Hepatocyte (in vitro differentiated cells): Measurements from ENCODE around the gene SPATA6L. TPM values are rescaled to one million over a fixed set of nuclear protein-coding genes. Genes with fewer than 3 reads are reported as not detected.

Source experiments
- DNase-seq: peaks from one replicate; pipeline ENCODE4 v3.0.0-alpha.2; 2016; ENCODE audit warnings: low spot score
- H2AFZ ChIP-seq: fragments of 200-600 bp; sonication (generic); 2 replicates; pipeline ENCODE4 v1.6.0; 2016; ENCODE audit warnings: antibody characterized with exemption, mild to moderate bottlenecking
- H3K27ac ChIP-seq: fragments of 200-600 bp; sonication (generic); 2 replicates; pipeline ENCODE4 v1.5.1; 2016; ENCODE audit warnings: mild to moderate bottlenecking
- H3K27me3 ChIP-seq: fragments of 200-600 bp; sonication (generic); 2 replicates; pipeline ENCODE4 v1.6.1; 2016
- H3K36me3 ChIP-seq: fragments of 200-600 bp; sonication (generic); replicated peaks from 2 replicates; pipeline ENCODE4 v1.5.1; 2016; ENCODE audit warnings: low read depth; ENCODE audit not compliant: insufficient read depth
- H3K4me1 ChIP-seq: fragments of 200-600 bp; sonication (generic); 2 replicates; pipeline ENCODE4 v1.5.1; 2016; ENCODE audit warnings: mild to moderate bottlenecking, moderate library complexity; ENCODE audit not compliant: insufficient read depth
- H3K4me2 ChIP-seq: fragments of 200-600 bp; sonication (generic); 2 replicates; pipeline ENCODE4 v1.6.0; 2016
- H3K4me3 ChIP-seq: fragments of 200-600 bp; sonication (generic); 2 replicates; pipeline ENCODE4 v1.5.1; 2016; ENCODE audit warnings: mild to moderate bottlenecking
- H3K79me2 ChIP-seq: fragments of 200-600 bp; sonication (generic); 2 replicates; pipeline ENCODE4 v1.6.0; 2017; ENCODE audit warnings: mild to moderate bottlenecking
- H3K9me2 ChIP-seq: fragments of 200-600 bp; sonication (generic); replicated peaks from 2 replicates; pipeline ENCODE4 v1.6.0; 2017; ENCODE audit warnings: mild to moderate bottlenecking; ENCODE audit not compliant: insufficient read depth
- H3K9me3 ChIP-seq: fragments of 200-600 bp; sonication (generic); 2 replicates; pipeline ENCODE4 v1.5.1; 2016; ENCODE audit warnings: low read depth, mild to moderate bottlenecking
- H4K20me1 ChIP-seq: fragments of 200-600 bp; sonication (generic); 2 replicates; pipeline ENCODE4 v1.6.0; 2016; ENCODE audit warnings: mild to moderate bottlenecking; ENCODE audit not compliant: insufficient read depth, poor library complexity, severe bottlenecking
- CTCF ChIP-seq: fragments of 200-600 bp; sonication (generic); IDR thresholded peaks from 2 replicates; pipeline ENCODE4 v1.5.1; 2016; ENCODE audit warnings: antibody characterized with exemption, mild to moderate bottlenecking; ENCODE audit not compliant: poor library complexity
- EZH2 ChIP-seq: fragments of 200-600 bp; sonication (generic); IDR thresholded peaks from 2 replicates; pipeline ENCODE4 v1.6.1; 2016; ENCODE audit warnings: antibody characterized with exemption, mild to moderate bottlenecking, borderline replicate concordance
- EZH2phosphoT487 ChIP-seq: fragments of 200-600 bp; sonication (generic); IDR thresholded peaks from one replicate; pipeline ENCODE4 v1.6.1; 2018; ENCODE audit warnings: antibody characterized with exemption, mild to moderate bottlenecking, low read depth, moderate library complexity; ENCODE audit not compliant: unreplicated experiment, severe bottlenecking
- whole genome bisulfite sequencing: methylation state at CpG from one replicate; pipeline ENCODE4 v1.1.6; 2016; ENCODE audit warnings: low lambda C conversion rate; ENCODE audit errors: missing lambda C conversion rate; 5-methylcytosine and 5-hydroxymethylcytosine counted together
- polyA plus RNA-seq: library from polyadenylated mRNA; unstranded; fragments of >200 nt; fragmentation: Nextera tagmentation; extraction: Ambion mirVana; gene quantifications from 2 replicates; pipeline ENCODE4 v1.2.1, GENCODE V29; 2016
- total RNA-seq: library from RNA; depleted of rRNA; stranded (reverse); fragments of >200 nt; gene quantifications from 2 replicates; pipeline ENCODE4 v1.2.3, GENCODE V29; 2014

The SPATA6L gene
- total and polyA plus RNA-seq, 2 experiments from 2014 or later, result 2.0 to 2.5 TPM

GRCh38 chr9:4553951-4554381 lies 112.3 kb downstream of the SPATA6L start:
- Histone ChIP-seq H3K27me3 (no peaks in the 10 kb centered on the region), H3K36me3 (no peaks in the 10 kb centered on the region), H2AFZ (no peak overlapping the region), H3K79me2 (no peaks in the 10 kb centered on the region), H3K4me3 (no peak overlapping the region), H3K4me1 (peaks cover 12% of the 10 kb centered on the region), H4K20me1 (no peaks in the 10 kb centered on the region), H3K9me3 (no peaks in the 10 kb centered on the region), H3K4me2 (no peak overlapping the region), H3K27ac (no peak overlapping the region), H3K9me2 (no peaks in the 10 kb centered on the region)
- TF ChIP-seq EZH2phosphoT487, result no peak
- no peak for TF ChIP-seq EZH2
- TF ChIP-seq CTCF, result no peak
- 90% methylated on average over 1 of the region's 1 CpG for WGBS
- DNase-seq, result no peak

GRCh38 chr9:4550777-4551484 lies 115.3 kb downstream of the SPATA6L start:
- H3K4me2 ChIP-seq, result no peak overlapping the region
- no peaks in the 10 kb centered on the region for H3K27me3 ChIP-seq
- no peaks in the 10 kb centered on the region for H3K9me3 ChIP-seq
- peak; percentile 6 for DNase-seq
- 45% methylated on average over 4 of the region's 4 CpGs for WGBS
- H3K4me3 ChIP-seq, result no peak overlapping the region
- H3K4me1 ChIP-seq, result peaks cover 21% of the 10 kb centered on the region
- no peaks in the 10 kb centered on the region for H4K20me1 ChIP-seq
- no peak overlapping the region for H3K27ac ChIP-seq
- H3K79me2 ChIP-seq, result no peaks in the 10 kb centered on the region
- no peaks in the 10 kb centered on the region for H3K36me3 ChIP-seq
- H3K9me2 ChIP-seq, result no peaks in the 10 kb centered on the region
- no peak for TF ChIP-seq EZH2phosphoT487
- no peak overlapping the region for H2AFZ ChIP-seq

- 86% methylated on average over 4 of the region's 4 CpGs for WGBS
- peaks cover 21% of the 10 kb centered on the region for H3K4me1 ChIP-seq
- no peak for TF ChIP-seq EZH2phosphoT487
- H3K9me3 ChIP-seq, result no peaks in the 10 kb centered on the region
- H4K20me1 ChIP-seq, result no peaks in the 10 kb centered on the region
- DNase-seq, result no peak
- H3K4me2 ChIP-seq, result no peak overlapping the region
- H3K79me2 ChIP-seq, result no peaks in the 10 kb centered on the region
- no peaks in the 10 kb centered on the region for H3K27me3 ChIP-seq
- no peak overlapping the region for H3K27ac ChIP-seq
- H3K9me2 ChIP-seq, result no peaks in the 10 kb centered on the region
- no peaks in the 10 kb centered on the region for H3K36me3 ChIP-seq
- no peak overlapping the region for H3K4me3 ChIP-seq
- no peak overlapping the region for H2AFZ ChIP-seq
Observed at GRCh38 chr9:4549751-4550295, 116.5 kb downstream of the SPATA6L start.

- no peaks in the 10 kb centered on the region for H3K9me3 ChIP-seq
- H3K9me2 ChIP-seq, result no peaks in the 10 kb centered on the region
- DNase-seq, result peak; percentile 30
- H3K4me1 ChIP-seq, result peaks cover 21% of the 10 kb centered on the region
- H3K4me3 ChIP-seq, result no peak overlapping the region
- no peaks in the 10 kb centered on the region for H3K79me2 ChIP-seq
- TF ChIP-seq EZH2 (no peak), CTCF (no peak), EZH2phosphoT487 (no peak)
- H3K27ac ChIP-seq, result no peak overlapping the region
- no peaks in the 10 kb centered on the region for H4K20me1 ChIP-seq
- 77% methylated on average over 11 of the region's 11 CpGs for WGBS
- no peak overlapping the region for H2AFZ ChIP-seq
- H3K27me3 ChIP-seq, result no peaks in the 10 kb centered on the region
- H3K4me2 ChIP-seq, result no peak overlapping the region
- no peaks in the 10 kb centered on the region for H3K36me3 ChIP-seq
Observed at GRCh38 chr9:4548811-4549725, 117.2 kb downstream of the SPATA6L start.

Other genes starting within 250 kb of the SPATA6L start
- 50.7 and 52.9 TPM in 2 replicates for gene SLC1A1, start 176.0 kb downstream of the SPATA6L start, total RNA-seq
- 27.7 and 36.1 TPM in 2 replicates for gene SLC1A1, start 176.0 kb downstream of the SPATA6L start, polyA plus RNA-seq
- gene PLPP6, start 4.2 kb downstream of the SPATA6L start, total RNA-seq, result 28.1 and 32.1 TPM in 2 replicates
- gene PLPP6, start 4.2 kb downstream of the SPATA6L start, polyA plus RNA-seq, result 19.6 and 23.5 TPM in 2 replicates
- 25.5 and 28.6 TPM in 2 replicates for gene CDC37L1, start 13.1 kb upstream of the SPATA6L start, total RNA-seq
- gene CDC37L1, start 13.1 kb upstream of the SPATA6L start, polyA plus RNA-seq, result 15.3 and 17.2 TPM in 2 replicates
- 121 and 141 TPM in 2 replicates for gene AK3, start 74.7 kb upstream of the SPATA6L start, total RNA-seq
- gene AK3, start 74.7 kb upstream of the SPATA6L start, polyA plus RNA-seq, result 72.6 and 102 TPM in 2 replicates
- 25.6 and 38.9 TPM in 2 replicates for gene RCL1, start 126.5 kb upstream of the SPATA6L start, total RNA-seq
- 20.9 and 30.1 TPM in 2 replicates for gene RCL1, start 126.5 kb upstream of the SPATA6L start, polyA plus RNA-seq